OCI-LY3 (cell line): ENCODE measurements around the gene TRIM33.

Experiments
- H2AFZ ChIP-seq: fragments of 200-600, 300-600 bp; shearing (Covaris generic); 2 replicates; pipeline ENCODE4 v1.6.0; 2014; ENCODE audit warnings: antibody characterized with exemption, low read depth, low read length
- H3K27ac ChIP-seq: fragments of 200-600, 300-600 bp; sonication (generic); 2 replicates; pipeline ENCODE4 v1.5.1; 2014; ENCODE audit warnings: mild to moderate bottlenecking, low read length, moderate library complexity, mixed read lengths
- H3K27me3 ChIP-seq: fragments of 200-600, 300-600 bp; sonication (generic); 2 replicates; pipeline ENCODE4 v1.6.1; 2014; ENCODE audit warnings: low read depth, low read length, mixed read lengths
- H3K36me3 ChIP-seq: fragments of 200-600, 300-600 bp; sonication (generic); replicated peaks from 2 replicates; pipeline ENCODE3; 2014; ENCODE audit warnings: low read depth, low read length, mixed read lengths
- H3K4me1 ChIP-seq: fragments of 300-600, 200-600 bp; sonication (generic); 2 replicates; pipeline ENCODE4 v1.6.1; 2014; ENCODE audit warnings: low read length, mixed read lengths
- H3K4me2 ChIP-seq: fragments of 200-600, 300-600 bp; sonication (generic); 2 replicates; pipeline ENCODE4 v1.6.1; 2014; ENCODE audit warnings: low read length, mixed read lengths
- H3K4me3 ChIP-seq: fragments of 300-600, 200-600 bp; sonication (generic); 2 replicates; pipeline ENCODE4 v1.5.1; 2014; ENCODE audit warnings: antibody characterized with exemption, mild to moderate bottlenecking, low read length, moderate library complexity
- H3K79me2 ChIP-seq: fragments of 300-600, 200-600 bp; shearing (Covaris generic); 2 replicates; pipeline ENCODE4 v1.6.1; 2014; ENCODE audit warnings: mild to moderate bottlenecking, low read length, mixed read lengths
- H3K9ac ChIP-seq: fragments of 300-600, 200-600 bp; shearing (Covaris generic); 2 replicates; pipeline ENCODE4 v1.6.0; 2014; ENCODE audit warnings: mild to moderate bottlenecking, low read length, moderate library complexity
- H3K9me3 ChIP-seq: fragments of 200-600, 300-600 bp; shearing (Covaris generic); 2 replicates; pipeline ENCODE4 v1.6.1; 2014; ENCODE audit warnings: low read length, mixed read lengths; ENCODE audit not compliant: insufficient read depth
- H4K20me1 ChIP-seq: fragments of 200-600, 300-600 bp; sonication (generic); 2 replicates; pipeline ENCODE4 v1.6.1; 2016; ENCODE audit warnings: low read length, mixed read lengths; ENCODE audit not compliant: insufficient read depth
- EZH2phosphoT487 ChIP-seq: fragments of 200-600 bp; shearing (Covaris generic); IDR thresholded peaks from 2 replicates; pipeline ENCODE4 v1.6.1; 2018; ENCODE audit warnings: antibody characterized with exemption, mixed run types, low read depth
- TF ChIP-seq, protein P1 (sequence below): fragments of 200-600, 300-600 bp; sonication (generic); IDR thresholded peaks from 2 replicates; pipeline ENCODE4 v1.5.1; 2014; ENCODE audit warnings: antibody characterized with exemption, low read length, low read depth

Gene TRIM33

DNA sequence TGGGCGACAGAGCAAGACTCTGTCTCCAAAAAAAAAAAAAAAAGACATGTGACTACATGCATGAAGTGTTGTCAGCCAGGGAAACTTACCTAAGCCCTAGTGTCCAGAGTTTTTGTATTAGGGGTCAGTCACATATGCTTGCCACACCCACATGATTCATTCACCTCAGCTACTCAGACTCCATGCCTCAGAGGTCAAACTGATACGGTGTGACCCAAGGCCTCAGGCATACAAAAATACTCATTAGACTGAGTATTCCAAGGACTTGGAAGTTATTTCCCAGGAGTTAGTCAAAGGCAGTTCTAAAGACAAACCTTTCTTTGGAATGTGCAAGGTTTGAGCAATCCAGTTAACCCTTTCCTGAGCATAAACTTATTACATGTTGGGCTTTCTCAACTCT is 6.3 kb upstream of the TRIM33 start:
- Histone ChIP-seq H3K27me3 (no peaks in the 10 kb centered on the region), H3K9me3 (no peaks in the 10 kb centered on the region), H3K4me3 (no peak overlapping the region), H3K4me2 (no peak overlapping the region), H3K4me1 (peaks cover 1% of the 10 kb centered on the region; the same call in 1 of the 2 replicates), H3K9ac (no peak overlapping the region), H2AFZ (no peak overlapping the region), H4K20me1 (no peaks in the 10 kb centered on the region), H3K79me2 (peaks cover 3% of the 10 kb centered on the region; the same call in 1 of the 2 replicates), H3K36me3 (no peaks in the 10 kb centered on the region), H3K27ac (no peak overlapping the region)
- no peak for TF ChIP-seq EZH2phosphoT487
- TF ChIP-seq, protein P1, sequence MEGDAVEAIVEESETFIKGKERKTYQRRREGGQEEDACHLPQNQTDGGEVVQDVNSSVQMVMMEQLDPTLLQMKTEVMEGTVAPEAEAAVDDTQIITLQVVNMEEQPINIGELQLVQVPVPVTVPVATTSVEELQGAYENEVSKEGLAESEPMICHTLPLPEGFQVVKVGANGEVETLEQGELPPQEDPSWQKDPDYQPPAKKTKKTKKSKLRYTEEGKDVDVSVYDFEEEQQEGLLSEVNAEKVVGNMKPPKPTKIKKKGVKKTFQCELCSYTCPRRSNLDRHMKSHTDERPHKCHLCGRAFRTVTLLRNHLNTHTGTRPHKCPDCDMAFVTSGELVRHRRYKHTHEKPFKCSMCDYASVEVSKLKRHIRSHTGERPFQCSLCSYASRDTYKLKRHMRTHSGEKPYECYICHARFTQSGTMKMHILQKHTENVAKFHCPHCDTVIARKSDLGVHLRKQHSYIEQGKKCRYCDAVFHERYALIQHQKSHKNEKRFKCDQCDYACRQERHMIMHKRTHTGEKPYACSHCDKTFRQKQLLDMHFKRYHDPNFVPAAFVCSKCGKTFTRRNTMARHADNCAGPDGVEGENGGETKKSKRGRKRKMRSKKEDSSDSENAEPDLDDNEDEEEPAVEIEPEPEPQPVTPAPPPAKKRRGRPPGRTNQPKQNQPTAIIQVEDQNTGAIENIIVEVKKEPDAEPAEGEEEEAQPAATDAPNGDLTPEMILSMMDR, result no peak

DNA sequence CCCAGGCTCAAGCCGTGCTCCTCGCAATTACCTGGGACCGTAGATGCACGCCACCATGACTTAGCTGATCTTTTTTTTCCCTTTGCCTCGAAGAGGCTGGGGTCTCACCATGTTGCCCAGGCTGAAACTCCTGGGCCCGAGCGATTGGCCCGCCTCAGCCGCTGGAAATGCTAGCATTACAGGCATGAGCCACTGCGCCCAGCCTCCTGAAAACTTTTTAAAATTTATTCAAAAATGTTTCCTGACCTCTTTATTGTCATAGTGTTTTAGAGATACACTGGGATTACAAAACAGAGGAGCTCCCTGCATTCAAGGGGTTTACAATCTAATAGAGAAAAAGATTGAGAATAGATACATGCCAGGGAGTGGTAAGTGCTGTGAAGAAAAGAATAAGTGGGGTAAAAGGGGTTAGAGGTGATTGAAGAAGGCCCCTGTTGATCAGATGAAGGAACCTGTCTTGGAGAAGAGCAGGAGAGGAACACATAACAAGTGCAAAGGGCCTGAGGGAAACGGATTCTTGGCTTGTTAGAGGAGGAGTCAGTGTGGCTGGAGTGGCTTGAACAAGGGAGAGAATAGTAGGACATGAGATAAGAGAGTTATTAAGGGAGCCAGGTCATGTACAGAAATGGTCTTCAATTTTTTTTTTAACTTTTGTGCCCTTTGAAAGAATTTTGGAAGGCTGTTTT is 1.7 kb upstream of the TRIM33 start:
- Histone ChIP-seq H3K4me1 (peaks cover 20% of the 10 kb centered on the region), H2AFZ (no peak overlapping the region), H3K9ac (no peak overlapping the region), H3K27ac (no peak overlapping the region), H3K4me2 (peak overlapping the region; percentile 73), H3K4me3 (peak overlapping the region; percentile 100), H3K9me3 (no peaks in the 10 kb centered on the region), H3K27me3 (no peaks in the 10 kb centered on the region), H3K79me2 (peaks cover 35% of the 10 kb centered on the region), H4K20me1 (peaks cover 26% of the 10 kb centered on the region), H3K36me3 (no peaks in the 10 kb centered on the region)
- TF ChIP-seq, protein P1, result no peak
- TF ChIP-seq EZH2phosphoT487, result no peak

DNA sequence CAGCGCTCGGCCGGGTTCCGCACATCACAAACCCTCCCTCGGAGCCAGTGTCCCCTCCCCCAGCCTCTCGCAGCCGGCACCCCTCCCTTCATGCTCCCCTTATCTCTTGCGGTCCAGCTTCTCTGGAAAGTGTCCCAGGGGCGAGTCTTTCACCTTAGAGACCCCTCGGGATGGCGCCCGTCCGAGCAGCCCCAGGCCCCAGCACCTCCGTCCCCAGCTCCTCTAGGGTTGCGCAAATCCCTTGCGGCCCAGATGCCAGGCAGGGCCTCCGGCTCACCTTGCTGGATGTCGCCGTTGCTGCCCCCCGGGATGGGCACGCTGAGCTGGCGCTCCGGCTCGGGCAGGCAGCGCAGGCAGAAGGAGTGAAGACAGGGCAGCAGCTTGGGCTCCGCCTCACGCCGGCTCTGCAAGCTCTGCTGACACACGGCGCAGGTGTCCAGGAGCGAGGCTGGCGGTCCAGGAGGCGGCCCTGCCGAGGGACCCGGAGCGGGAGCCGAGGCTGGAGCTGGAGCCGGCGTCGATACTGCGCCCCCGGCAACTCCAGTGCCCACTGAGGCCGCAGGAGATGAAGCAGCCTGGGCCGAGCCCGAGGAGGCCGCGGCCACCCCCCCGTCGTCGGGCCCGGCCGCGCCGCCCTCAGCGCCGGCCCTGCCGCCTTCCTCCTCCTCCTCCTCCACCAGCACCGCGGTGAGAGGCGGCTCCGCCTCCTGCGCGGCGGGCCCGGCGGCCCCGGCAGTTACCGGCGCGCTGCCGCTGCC is 550 bp downstream of the TRIM33 start:
- Histone ChIP-seq H3K27ac (peak overlapping the region; percentile 29), H3K36me3 (peaks cover 9% of the 10 kb centered on the region), H3K79me2 (peaks cover 58% of the 10 kb centered on the region), H3K4me2 (peak overlapping the region; percentile 95), H3K9ac (peak overlapping the region; percentile 93), H3K4me3 (peak overlapping the region; percentile 100), H2AFZ (no peak overlapping the region), H3K9me3 (no peaks in the 10 kb centered on the region), H3K4me1 (peaks cover 20% of the 10 kb centered on the region), H3K27me3 (no peaks in the 10 kb centered on the region), H4K20me1 (peaks cover 36% of the 10 kb centered on the region)
- no peak for TF ChIP-seq EZH2phosphoT487
- TF ChIP-seq, protein P1, result no peak

DNA sequence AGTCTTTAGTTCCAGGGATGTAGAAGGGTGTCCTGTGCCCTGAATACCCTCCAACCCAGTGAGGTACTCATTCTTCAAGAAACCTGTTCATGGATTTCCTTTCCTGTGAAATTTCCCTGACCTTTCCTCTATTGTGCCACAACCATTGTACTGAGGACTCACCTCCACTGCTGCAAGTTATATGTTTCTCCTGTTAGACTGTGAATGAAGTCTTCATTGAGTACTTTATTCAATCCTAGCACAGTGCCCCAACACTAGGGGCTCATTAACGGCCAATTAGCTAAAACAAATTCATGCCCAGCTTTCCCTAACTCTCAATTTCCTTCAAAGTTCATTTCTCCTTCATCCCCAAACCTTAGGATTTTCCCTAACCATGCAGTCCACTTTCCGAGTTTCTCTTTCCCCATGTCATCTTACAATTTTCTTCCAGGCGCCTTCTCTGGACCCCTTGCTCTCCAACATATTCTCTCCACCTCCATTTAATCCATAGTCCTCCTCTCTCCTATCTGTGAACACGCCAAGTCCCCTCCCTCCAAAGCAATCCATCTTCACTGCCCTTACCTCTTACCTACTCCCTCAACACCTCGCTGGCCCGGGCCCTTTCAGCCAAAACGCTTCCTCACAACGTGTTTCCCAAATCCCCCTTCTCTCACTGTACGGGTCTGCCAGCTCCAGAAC is 1.3 kb downstream of the TRIM33 start:
- Histone ChIP-seq H3K9ac (peak overlapping the region; percentile 93), H2AFZ (no peak overlapping the region), H3K27me3 (no peaks in the 10 kb centered on the region), H3K4me3 (peak overlapping the region; percentile 100), H3K79me2 (peaks cover 65% of the 10 kb centered on the region), H3K9me3 (no peaks in the 10 kb centered on the region), H4K20me1 (peaks cover 41% of the 10 kb centered on the region), H3K4me1 (peaks cover 20% of the 10 kb centered on the region), H3K36me3 (peaks cover 9% of the 10 kb centered on the region), H3K27ac (0 out of 2 replicates have a peak overlapping the region, but pooled peaks have one; percentile 29), H3K4me2 (peak overlapping the region; percentile 95)
- no peak for TF ChIP-seq EZH2phosphoT487
- TF ChIP-seq, protein P1, result no peak
